IMR-90 (cell line): ENCODE measurements around the gene NRIP1. TPM values are rescaled to one million over a fixed set of nuclear protein-coding genes. Genes with fewer than 3 reads are reported as not detected.

Experiments
- ATAC-seq: fragments of 200-7000 bp; cut with Tn5 transposase; 2 replicates; pipeline ENCODE4 v1.9.1; 2020; ENCODE audit warnings: low read depth, mild to moderate bottlenecking, moderate library complexity
- BruUV-seq: library from RNA; stranded (reverse); fragments of 400-500 nt; replicated peaks from 2 replicates; lab custom pipeline; 2021; lab: Mats Ljungman, UMichigan
- CTCF ChIA-PET: fragments of 300-600 bp; formaldehyde crosslinking; extraction: SDS; loops from one replicate; lab custom pipeline; 2021; ENCODE audit warnings: antibody characterized with exemption; lab: Yijun Ruan, JAX
- POLR2A ChIA-PET: fragments of 300-600 bp; sonication (Branson Sonifier 250); formaldehyde crosslinking; loops from one replicate; lab custom pipeline; 2022; ENCODE audit warnings: antibody characterized with exemption; ENCODE audit not compliant: unreplicated experiment; lab: Charles Lee
- DNase-seq: peaks from one replicate; pipeline ENCODE4 v3.0.0; 2013
- H2AFZ ChIP-seq: replicated peaks from 2 replicates; pipeline ENCODE3; 2013; ENCODE audit warnings: low read length, mild to moderate bottlenecking; ENCODE audit not compliant: poor library complexity
- H2AK5ac ChIP-seq: 2 replicates; pipeline ENCODE4 v1.6.1; 2013; ENCODE audit warnings: low read depth, low read length, inconsistent platforms
- H2AK9ac ChIP-seq: replicated peaks from 2 replicates; pipeline ENCODE3; 2013; ENCODE audit warnings: mild to moderate bottlenecking, low read depth, low read length, moderate library complexity; ENCODE audit not compliant: poor library complexity
- H2BK120ac ChIP-seq: 2 replicates; pipeline ENCODE4 v1.6.1; 2013; ENCODE audit warnings: low read depth, low read length, inconsistent platforms
- H2BK15ac ChIP-seq: 3 replicates; pipeline ENCODE4 v1.6.1; 2013; ENCODE audit warnings: low read depth, low read length, inconsistent platforms
- H2BK20ac ChIP-seq: 2 replicates; pipeline ENCODE4 v1.6.1; 2013; ENCODE audit warnings: low read depth, mild to moderate bottlenecking, inconsistent platforms, low read length, moderate library complexity
- H2BK5ac ChIP-seq: 2 replicates; pipeline ENCODE4 v1.6.1; 2013; ENCODE audit warnings: mild to moderate bottlenecking, low read depth, low read length, inconsistent platforms; ENCODE audit not compliant: poor library complexity, severe bottlenecking
- H3K14ac ChIP-seq: replicated peaks from 2 replicates; pipeline ENCODE4 v1.6.1; 2013; ENCODE audit warnings: low read depth, low read length, inconsistent platforms
- H3K18ac ChIP-seq: 2 replicates; pipeline ENCODE4 v1.6.1; 2013; ENCODE audit warnings: low read depth, low read length, control low read depth
- H3K23ac ChIP-seq: 2 replicates; pipeline ENCODE4 v1.6.1; 2013; ENCODE audit warnings: low read depth, low read length, inconsistent platforms
- H3K27ac ChIP-seq: 2 replicates; pipeline ENCODE4 v1.5.1; 2013; ENCODE audit warnings: mild to moderate bottlenecking, control low read depth, low read length; ENCODE audit not compliant: insufficient read depth
- H3K27me3 ChIP-seq: 2 replicates; pipeline ENCODE4 v1.6.1; 2013; ENCODE audit warnings: low read length; ENCODE audit not compliant: control insufficient read depth, insufficient read depth
- H3K36me3 ChIP-seq: 2 replicates; pipeline ENCODE4 v1.6.1; 2013; ENCODE audit warnings: low read length, mixed read lengths; ENCODE audit not compliant: control insufficient read depth, insufficient read depth
- H3K4ac ChIP-seq: 2 replicates; pipeline ENCODE4 v1.6.1; 2013; ENCODE audit warnings: low read depth, low read length, inconsistent platforms
- H3K4me1 ChIP-seq: 2 replicates; pipeline ENCODE4 v1.6.1; 2013; ENCODE audit warnings: low read length, mixed read lengths; ENCODE audit not compliant: control insufficient read depth, insufficient read depth
- H3K4me2 ChIP-seq: 2 replicates; pipeline ENCODE4 v1.6.1; 2013; ENCODE audit warnings: low read depth, mild to moderate bottlenecking, control low read depth, low read length, moderate library complexity
- H3K4me3 ChIP-seq: 2 replicates; pipeline ENCODE4 v1.5.1; 2013; ENCODE audit warnings: low read depth, mild to moderate bottlenecking, control low read depth, low read length, moderate library complexity; ENCODE audit not compliant: insufficient read depth
- H3K56ac ChIP-seq: 2 replicates; pipeline ENCODE4 v1.6.1; 2013; ENCODE audit warnings: low read length, inconsistent platforms; ENCODE audit not compliant: insufficient read depth; ENCODE audit errors: extremely low read depth
- H3K79me1 ChIP-seq, 2 experiments: 2 replicates each; pipeline ENCODE4 v1.6.1; 2013; ENCODE audit warnings: low read length in 2 of 2, inconsistent platforms in 1 of 2, low read depth in 1 of 2
- H3K9ac ChIP-seq: 2 replicates; pipeline ENCODE4 v1.6.1; 2013; ENCODE audit warnings: low read depth, low read length, control low read depth
- H3K9me1 ChIP-seq: 2 replicates; pipeline ENCODE4 v1.6.1; 2013; ENCODE audit warnings: low read length, inconsistent platforms; ENCODE audit not compliant: insufficient read depth
- H3K9me3 ChIP-seq: 2 replicates; pipeline ENCODE4 v1.6.1; 2013; ENCODE audit warnings: low read length; ENCODE audit not compliant: control insufficient read depth, insufficient read depth
- H4K20me1 ChIP-seq: 2 replicates; pipeline ENCODE4 v1.6.1; 2013; ENCODE audit warnings: low read length, inconsistent platforms; ENCODE audit not compliant: insufficient read depth
- H4K5ac ChIP-seq: 2 replicates; pipeline ENCODE4 v1.6.1; 2013; ENCODE audit warnings: mild to moderate bottlenecking, low read depth, low read length, control low read depth
- H4K8ac ChIP-seq, 2 experiments: 2 replicates each; pipeline ENCODE4 v1.6.1; 2013; ENCODE audit warnings: low read depth in 2 of 2, low read length in 2 of 2, control low read depth in 1 of 2, inconsistent platforms in 1 of 2
- H4K91ac ChIP-seq: 2 replicates; pipeline ENCODE4 v1.6.1; 2013; ENCODE audit warnings: low read depth, low read length, inconsistent platforms; ENCODE audit not compliant: insufficient read depth
- BHLHE40 ChIP-seq: fragments of 150-350 bp; IDR thresholded peaks from 2 replicates; pipeline ENCODE4 v1.6.1; 2016; ENCODE audit warnings: mild to moderate bottlenecking, low read depth, low read length
- CEBPB ChIP-seq: IDR thresholded peaks from 2 replicates; pipeline ENCODE4 v1.6.1; 2012; ENCODE audit warnings: low read depth, low read length, improper control_type of control experiment
- CHD1 ChIP-seq: IDR thresholded peaks from 2 replicates; pipeline ENCODE4 v1.6.1; 2012; ENCODE audit warnings: low read depth, low read length, improper control_type of control experiment
- FOS ChIP-seq: fragments of 150-350 bp; IDR thresholded peaks from 2 replicates; pipeline ENCODE4 v1.6.1; 2016; ENCODE audit warnings: low read depth, low read length
- MAFK ChIP-seq: IDR thresholded peaks from 2 replicates; pipeline ENCODE4 v1.6.1; 2012; ENCODE audit warnings: low read depth, low read length, improper control_type of control experiment
- MAZ ChIP-seq: IDR thresholded peaks from 2 replicates; pipeline ENCODE4 v1.6.1; 2012; ENCODE audit warnings: low read depth, mild to moderate bottlenecking, low read length, improper control_type of control experiment, moderate library complexity, borderline replicate concordance
- MXI1 ChIP-seq: IDR thresholded peaks from 2 replicates; pipeline ENCODE4 v1.6.1; 2012; ENCODE audit warnings: low read depth, mild to moderate bottlenecking, low read length, moderate library complexity, borderline replicate concordance
- NFE2L2 ChIP-seq: fragments of 150-350 bp; IDR thresholded peaks from 2 replicates; pipeline ENCODE4 v1.6.1; 2016; ENCODE audit warnings: low read depth, mild to moderate bottlenecking, low read length
- POLR2A ChIP-seq: IDR thresholded peaks from 2 replicates; pipeline ENCODE4 v1.6.1; 2012; ENCODE audit warnings: mild to moderate bottlenecking, low read depth, low read length
- RAD21 ChIP-seq: IDR thresholded peaks from 2 replicates; pipeline ENCODE4 v1.6.1; 2012; ENCODE audit warnings: low read length, improper control_type of control experiment
- RCOR1 ChIP-seq: IDR thresholded peaks from 2 replicates; pipeline ENCODE4 v1.6.1; 2012; ENCODE audit warnings: mild to moderate bottlenecking, low read length, improper control_type of control experiment; ENCODE audit not compliant: insufficient replicate concordance
- RFX5 ChIP-seq: IDR thresholded peaks from 2 replicates; pipeline ENCODE4 v1.8.0; 2012; ENCODE audit warnings: low read depth, mild to moderate bottlenecking, low read length, moderate library complexity
- SMC3 ChIP-seq: fragments of 150-350 bp; IDR thresholded peaks from 2 replicates; pipeline ENCODE4 v1.6.1; 2016; ENCODE audit warnings: low read depth, mild to moderate bottlenecking, antibody characterized with exemption, low read length, moderate library complexity
- WGBS, 2 experiments: methylation state at CpG; one replicate each; pipeline versions ENCODE4 v1.1.5 to v1.1.7; 2013; ENCODE audit warnings: missing lambda C conversion rate in 2 of 2; ENCODE audit not compliant: insufficient read length in 1 of 2; ENCODE audit errors: extremely low coverage in 2 of 2; 5-methylcytosine and 5-hydroxymethylcytosine counted together
- dilution Hi-C: fragments of 300-500 bp; cut with HindIII; formaldehyde crosslinking; loops from one replicate; pipeline ENCODE4 v1.14.3; 2018; ENCODE audit warnings: low sequenced_read_pairs; ENCODE audit not compliant: unreplicated experiment
- in situ Hi-C: fragments of 300-500 bp; cut with MboI; formaldehyde crosslinking; loops from 3 replicates; pipeline ENCODE4 v1.14.3; 2019; ENCODE audit warnings: low sequenced_read_pairs, inconsistent platforms, mixed read lengths
- intact Hi-C: fragments of 100-400 bp; cut with micrococcal nuclease; formaldehyde crosslinking; loops from 2 replicates; pipeline ENCODE4 v1.10.0; 2022
- polyA plus RNA-seq, 3 experiments: library from polyadenylated mRNA; depleted of rRNA; stranded (reverse); fragments of >200 nt; gene quantifications; 2 replicates each; pipeline ENCODE4 v1.2.3, GENCODE V29; 2012; ENCODE audit warnings: low replicate concordance in 1 of 3
- total RNA-seq: library from RNA; depleted of rRNA; stranded (reverse); fragments of >200 nt; gene quantifications from 2 replicates; pipeline ENCODE4 v1.2.3, GENCODE V29; 2012
- TF ChIP-seq, protein P1 (sequence below): fragments of 150-350 bp; IDR thresholded peaks from 2 replicates; pipeline ENCODE4 v1.6.1; 2016; ENCODE audit warnings: low read depth, mild to moderate bottlenecking, low read length, moderate library complexity, borderline replicate concordance
- TF ChIP-seq, protein P2 (sequence below): fragments of 150-350 bp; IDR thresholded peaks from 2 replicates; pipeline ENCODE4 v1.6.1; 2017; ENCODE audit warnings: mild to moderate bottlenecking, antibody characterized with exemption, low read length, low read depth
- TF ChIP-seq, protein P3 (sequence below): conservative IDR thresholded peaks from 2 replicates; pipeline ENCODE4 v1.5.1; 2012; ENCODE audit warnings: mild to moderate bottlenecking, low read depth, low read length, improper control_type of control experiment

Gene NRIP1
- total and polyA plus RNA-seq, 2 of the 4 experiments (the other 2 are of a cell fraction) = 9.6 to 73.8 TPM

DNA sequence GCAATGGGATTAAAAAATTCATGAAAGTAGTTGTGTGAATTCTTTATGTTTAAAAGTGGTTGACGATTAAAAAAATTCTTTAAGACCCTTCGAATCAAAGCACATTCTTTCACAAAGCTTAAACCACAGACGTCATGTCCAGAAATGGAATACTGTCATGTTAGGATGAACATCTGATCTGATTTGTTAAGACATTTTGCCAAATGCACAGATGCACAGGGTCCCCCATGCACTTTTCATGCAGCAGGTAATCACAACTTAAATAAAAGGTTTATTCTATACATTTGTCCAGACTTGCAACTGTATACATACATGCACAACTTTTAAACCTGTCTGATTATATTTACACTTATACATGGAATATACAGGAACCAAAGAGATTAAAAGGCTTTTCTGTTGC lies 103.3 kb downstream of the NRIP1 start:
- Histone ChIP-seq H3K27ac (no peak overlapping the region), H3K56ac (no peak overlapping the region), H3K14ac (no peak overlapping the region), H4K91ac (no peak overlapping the region), H4K20me1 (no peaks in the 10 kb centered on the region), H3K9ac (no peak overlapping the region), H3K4ac (no peak overlapping the region), H4K5ac (no peak overlapping the region), H3K4me1 (peaks cover 13% of the 10 kb centered on the region; the same call in 1 of the 2 replicates), H3K9me1 (no peaks in the 10 kb centered on the region), H3K27me3 (no peaks in the 10 kb centered on the region), H3K4me3 (no peak overlapping the region), H2AK9ac (no peak overlapping the region), H3K4me2 (no peak overlapping the region), H2BK120ac (no peak overlapping the region), H3K36me3 (peaks cover 5% of the 10 kb centered on the region; the same call in 1 of the 2 replicates), H3K79me1 (peaks cover 27 to 32% of the 10 kb centered on the region in 2 experiments), H2AFZ (no peak overlapping the region), H2BK20ac (no peak overlapping the region), H4K8ac (no peak overlapping the region), H2AK5ac (no peak overlapping the region), H3K23ac (no peak overlapping the region), H2BK15ac (no peak overlapping the region), H3K18ac (no peak overlapping the region), H2BK5ac (no peak overlapping the region), H3K9me3 (no peaks in the 10 kb centered on the region)
- ChIA-PET CTCF (no interaction called here), POLR2A (no interaction called here)
- dilution Hi-C loops = no loop called here
- DNase-seq = no peak
- intact Hi-C loops = no loop called here
- WGBS, 2 experiments = 100% methylated on average over 1 of the region's 3 CpGs; no CpG with 5 or more reads in 1 of the 2 experiments
- in situ Hi-C loops = no loop called here
- BruUV-seq = no TSS peak
- ATAC-seq = no peak
- TF ChIP-seq POLR2A = no peak
- TF ChIP-seq CEBPB = no peak
- TF ChIP-seq RAD21 = no peak
- TF ChIP-seq MAFK = no peak
- TF ChIP-seq SMC3 = no peak
- no peak for TF ChIP-seq BHLHE40
- TF ChIP-seq, protein P1, sequence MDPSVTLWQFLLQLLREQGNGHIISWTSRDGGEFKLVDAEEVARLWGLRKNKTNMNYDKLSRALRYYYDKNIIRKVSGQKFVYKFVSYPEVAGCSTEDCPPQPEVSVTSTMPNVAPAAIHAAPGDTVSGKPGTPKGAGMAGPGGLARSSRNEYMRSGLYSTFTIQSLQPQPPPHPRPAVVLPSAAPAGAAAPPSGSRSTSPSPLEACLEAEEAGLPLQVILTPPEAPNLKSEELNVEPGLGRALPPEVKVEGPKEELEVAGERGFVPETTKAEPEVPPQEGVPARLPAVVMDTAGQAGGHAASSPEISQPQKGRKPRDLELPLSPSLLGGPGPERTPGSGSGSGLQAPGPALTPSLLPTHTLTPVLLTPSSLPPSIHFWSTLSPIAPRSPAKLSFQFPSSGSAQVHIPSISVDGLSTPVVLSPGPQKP = no peak
- TF ChIP-seq, protein P2, sequence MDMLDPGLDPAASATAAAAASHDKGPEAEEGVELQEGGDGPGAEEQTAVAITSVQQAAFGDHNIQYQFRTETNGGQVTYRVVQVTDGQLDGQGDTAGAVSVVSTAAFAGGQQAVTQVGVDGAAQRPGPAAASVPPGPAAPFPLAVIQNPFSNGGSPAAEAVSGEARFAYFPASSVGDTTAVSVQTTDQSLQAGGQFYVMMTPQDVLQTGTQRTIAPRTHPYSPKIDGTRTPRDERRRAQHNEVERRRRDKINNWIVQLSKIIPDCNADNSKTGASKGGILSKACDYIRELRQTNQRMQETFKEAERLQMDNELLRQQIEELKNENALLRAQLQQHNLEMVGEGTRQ = no peak
- no peak for TF ChIP-seq RFX5
- TF ChIP-seq, protein P3, sequence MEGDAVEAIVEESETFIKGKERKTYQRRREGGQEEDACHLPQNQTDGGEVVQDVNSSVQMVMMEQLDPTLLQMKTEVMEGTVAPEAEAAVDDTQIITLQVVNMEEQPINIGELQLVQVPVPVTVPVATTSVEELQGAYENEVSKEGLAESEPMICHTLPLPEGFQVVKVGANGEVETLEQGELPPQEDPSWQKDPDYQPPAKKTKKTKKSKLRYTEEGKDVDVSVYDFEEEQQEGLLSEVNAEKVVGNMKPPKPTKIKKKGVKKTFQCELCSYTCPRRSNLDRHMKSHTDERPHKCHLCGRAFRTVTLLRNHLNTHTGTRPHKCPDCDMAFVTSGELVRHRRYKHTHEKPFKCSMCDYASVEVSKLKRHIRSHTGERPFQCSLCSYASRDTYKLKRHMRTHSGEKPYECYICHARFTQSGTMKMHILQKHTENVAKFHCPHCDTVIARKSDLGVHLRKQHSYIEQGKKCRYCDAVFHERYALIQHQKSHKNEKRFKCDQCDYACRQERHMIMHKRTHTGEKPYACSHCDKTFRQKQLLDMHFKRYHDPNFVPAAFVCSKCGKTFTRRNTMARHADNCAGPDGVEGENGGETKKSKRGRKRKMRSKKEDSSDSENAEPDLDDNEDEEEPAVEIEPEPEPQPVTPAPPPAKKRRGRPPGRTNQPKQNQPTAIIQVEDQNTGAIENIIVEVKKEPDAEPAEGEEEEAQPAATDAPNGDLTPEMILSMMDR = no peak
- no peak for TF ChIP-seq FOS
- no peak for TF ChIP-seq MXI1
- TF ChIP-seq CHD1 = no peak
- no peak for TF ChIP-seq NFE2L2
- no peak for TF ChIP-seq MAZ
- TF ChIP-seq RCOR1 = no peak
